Keratinocyte (primary cell): ENCODE data around the gene EBF4. TPM values are rescaled to one million over a fixed set of nuclear protein-coding genes. Genes with fewer than 3 reads are reported as not detected.

ENCODE experiments used
- DNase-seq: peaks from one replicate; pipeline ENCODE4 v3.0.0-alpha.2; 2011; ENCODE audit warnings: low read depth, missing footprints, low spot score
- FAIRE-seq: peaks from 2 replicates; lab custom pipeline; 2011; peaks lifted over from hg19 to GRCh38; lab: Jason Lieb, UNC
- H2AFZ ChIP-seq: 2 replicates; pipeline ENCODE4 v1.6.0; 2012; ENCODE audit warnings: low read length, control low read depth, inconsistent platforms; ENCODE audit not compliant: control insufficient read depth
- H3K27ac ChIP-seq: 2 replicates; pipeline ENCODE4 v1.5.1; 2011; ENCODE audit warnings: low read length; ENCODE audit not compliant: control insufficient read depth, insufficient read depth
- H3K27me3 ChIP-seq: 3 replicates; pipeline ENCODE4 v1.6.0; 2011; ENCODE audit warnings: low read length; ENCODE audit not compliant: control insufficient read depth, insufficient read depth; ENCODE audit errors: extremely low read depth
- H3K36me3 ChIP-seq, 2 experiments: 2 replicates in 1 of 2; 3 replicates in 1 of 2; pipeline ENCODE4 v1.5.1; 2011; ENCODE audit warnings: low read length in 2 of 2, mild to moderate bottlenecking in 1 of 2; ENCODE audit not compliant: control insufficient read depth in 2 of 2, insufficient read depth in 2 of 2; ENCODE audit errors: extremely low read depth in 1 of 2
- H3K4me1 ChIP-seq: 3 replicates; pipeline ENCODE4 v1.5.1; 2011; ENCODE audit warnings: low read length; ENCODE audit not compliant: control insufficient read depth, insufficient read depth; ENCODE audit errors: extremely low read depth
- H3K4me2 ChIP-seq: 3 replicates; pipeline ENCODE4 v1.6.0; 2011; ENCODE audit warnings: low read depth, low read length; ENCODE audit not compliant: control insufficient read depth, insufficient read depth; ENCODE audit errors: extremely low read depth
- H3K4me3 ChIP-seq, 3 experiments: fragments of 200-600 bp in 1 of 3; sonication (generic) in 1 of 3; 2 replicates in 2 of 3; 3 replicates in 1 of 3; pipeline ENCODE4 v1.5.1; 2011 to 2016; ENCODE audit warnings: low read length in 3 of 3, mild to moderate bottlenecking in 3 of 3, control low read depth in 2 of 3, inconsistent platforms in 1 of 3, low read depth in 1 of 3, mixed read lengths in 1 of 3, mixed run types in 1 of 3, moderate library complexity in 1 of 3; ENCODE audit not compliant: control insufficient read depth in 2 of 3, insufficient read depth in 2 of 3; ENCODE audit errors: extremely low read depth in 1 of 3
- H3K79me2 ChIP-seq: 2 replicates; pipeline ENCODE4 v1.6.0; 2012; ENCODE audit warnings: low read length; ENCODE audit not compliant: control insufficient read depth, insufficient read depth
- H3K9ac ChIP-seq: 3 replicates; pipeline ENCODE4 v1.6.0; 2011; ENCODE audit warnings: low read length; ENCODE audit not compliant: control insufficient read depth, insufficient read depth; ENCODE audit errors: extremely low read depth
- H3K9me1 ChIP-seq: 3 replicates; pipeline ENCODE4 v1.6.0; 2011; ENCODE audit warnings: low read length; ENCODE audit not compliant: control insufficient read depth, insufficient read depth; ENCODE audit errors: extremely low read depth
- H3K9me3 ChIP-seq: 2 replicates; pipeline ENCODE4 v1.5.1; 2012; ENCODE audit warnings: low read depth, low read length; ENCODE audit not compliant: control insufficient read depth
- H4K20me1 ChIP-seq: 3 replicates; pipeline ENCODE4 v1.6.0; 2011; ENCODE audit warnings: low read length; ENCODE audit not compliant: control insufficient read depth, insufficient read depth; ENCODE audit errors: extremely low read depth
- CTCF ChIP-seq, 3 experiments: IDR thresholded peaks in 1 of 3; conservative IDR thresholded peaks in 1 of 3; optimal IDR thresholded peaks in 1 of 3; 2 replicates in 2 of 3; 3 replicates in 1 of 3; pipeline versions ENCODE3 to v1.5.1; 2011; ENCODE audit warnings: low read length in 3 of 3, mild to moderate bottlenecking in 3 of 3, moderate library complexity in 2 of 3, control low read depth in 1 of 3, inconsistent platforms in 1 of 3; ENCODE audit not compliant: insufficient read depth in 2 of 3; ENCODE audit errors: extremely low read depth in 1 of 3
- EZH2 ChIP-seq: IDR thresholded peaks from one replicate; pipeline ENCODE4 v1.6.1; 2012; ENCODE audit warnings: inconsistent platforms, mild to moderate bottlenecking, low read length, moderate library complexity
- dilution Hi-C: fragments of 300-500 bp; cut with MboI; formaldehyde crosslinking; loops from one replicate; pipeline ENCODE4 v1.7.0; 2020; ENCODE audit warnings: low sequenced_read_pairs; ENCODE audit not compliant: extremely low pct_ligation_motif_present
- polyA plus RNA-seq, 5 experiments: library from polyadenylated mRNA; depleted of rRNA in 3 of 5; stranded (reverse) in 3 of 5; stranded (forward) in 1 of 5; unstranded in 1 of 5; fragments of >200 nt; gene quantifications; 1 replicate in 1 of 5; 2 replicates in 3 of 5; 3 replicates in 1 of 5; pipeline versions ENCODE4 v1.2.1 to v1.2.3, GENCODE V29; 2011 to 2012; ENCODE audit warnings: missing spikeins in 2 of 5, low read depth in 1 of 5, low replicate concordance in 1 of 5

Gene EBF4
- polyA plus RNA-seq, 1 donor (not counting 4 experiments of a cell fraction or from before 2014, with no cell fraction given): not detected

- Histone ChIP-seq H3K9ac (no peak overlapping the region), H3K27ac (no peak overlapping the region), H3K27me3 (peaks cover 75% of the 10 kb centered on the region), H3K36me3 (no peaks in the 10 kb centered on the region), H3K4me2 (no peak overlapping the region), H3K9me1 (no peaks in the 10 kb centered on the region), H4K20me1 (no peaks in the 10 kb centered on the region), H3K4me3 (no peak overlapping the region), H2AFZ (no peak overlapping the region), H3K79me2 (no peaks in the 10 kb centered on the region), H3K4me1 (no peaks in the 10 kb centered on the region), H3K9me3 (no peaks in the 10 kb centered on the region)
- no peak for TF ChIP-seq CTCF (optimal IDR thresholded peaks at IDR 0.05 in 1 of 3, IDR thresholded peaks at IDR 0.05 in 1 of 3, conservative IDR thresholded peaks at IDR 0.05 in 1 of 3; ENCODE audit: extremely low read depth in 1 of 3, insufficient read depth in 2 of 3, low read length in 3 of 3)
- TF ChIP-seq EZH2: no peak
- no peak for FAIRE-seq
- dilution Hi-C loops: no loop called here
- DNase-seq: no peak
These were observed 61.8 kb downstream of the EBF4 start for GRCh38 chr20:2754424-2754823.

- Histone ChIP-seq H3K79me2 (no peaks in the 10 kb centered on the region), H4K20me1 (no peaks in the 10 kb centered on the region), H2AFZ (no peak overlapping the region), H3K4me2 (no peak overlapping the region), H3K9me3 (no peaks in the 10 kb centered on the region), H3K9ac (no peak overlapping the region), H3K27me3 (peaks cover 63% of the 10 kb centered on the region), H3K4me1 (no peaks in the 10 kb centered on the region), H3K9me1 (no peaks in the 10 kb centered on the region), H3K4me3 (no peak overlapping the region), H3K36me3 (no peaks in the 10 kb centered on the region), H3K27ac (no peak overlapping the region)
- TF ChIP-seq EZH2 (no peak), CTCF (optimal IDR thresholded peaks at IDR 0.05 in 1 of 3, IDR thresholded peaks at IDR 0.05 in 1 of 3, conservative IDR thresholded peaks at IDR 0.05 in 1 of 3; ENCODE audit: extremely low read depth in 1 of 3, insufficient read depth in 2 of 3, low read length in 3 of 3) (no peak)
- DNase-seq: no peak
- dilution Hi-C loops: no loop called here
- no peak for FAIRE-seq
These were observed 63.0 kb downstream of the EBF4 start for GRCh38 chr20:2755451-2756055.
